ENCODE measurements around the gene RANBP17.

GRCh38 chr5:171143926-171144325 is 282.1 kb downstream of the RANBP17 start:
- TF ChIP-seq CTCF (IDR thresholded peaks at IDR 0.05) (no peak), EZH2 (IDR thresholded peaks at IDR 0.05) (no peak)
